HepG2 (cell line): ENCODE measurements around the gene BMAL1. TPM values are rescaled to one million over a fixed set of nuclear protein-coding genes. Genes with fewer than 3 reads are reported as not detected.

ENCODE experiments used
- ATAC-seq: fragments of 200-7000 bp; cut with Tn5 transposase; 3 replicates; pipeline ENCODE4 v1.9.1; 2020; ENCODE audit warnings: mild to moderate bottlenecking, moderate library complexity
- BruUV-seq: library from RNA; stranded (reverse); fragments of 400-500 nt; replicated peaks from 2 replicates; lab custom pipeline; 2021; lab: Mats Ljungman, UMichigan
- CTCF ChIA-PET: fragments of 300-600 bp; formaldehyde crosslinking; extraction: SDS; loops from one replicate; lab custom pipeline; 2021; ENCODE audit warnings: low total read pairs, inconsistent platforms, low intra/inter-chr PET ratio; lab: Yijun Ruan, JAX
- POLR2A ChIA-PET: fragments of 350-600 bp; sonication (Branson Sonifier 250); formaldehyde crosslinking; loops from one replicate; lab custom pipeline; 2020; ENCODE audit warnings: antibody characterized with exemption, inconsistent platforms; lab: Yijun Ruan, JAX
- DNase-seq: peaks from one replicate; pipeline ENCODE4 v3.0.0-alpha.2; 2015; ENCODE audit warnings: low spot score
- FAIRE-seq: peaks from 3 replicates; lab custom pipeline; 2011; peaks lifted over from hg19 to GRCh38; lab: Jason Lieb, UNC
- H2AFZ ChIP-seq: one replicate; pipeline ENCODE4 v1.6.1; 2011; ENCODE audit warnings: low read length, inconsistent platforms
- H3K27ac ChIP-seq: fragments of 300-600 bp; 3 replicates; pipeline ENCODE4 v1.8.0; 2011; ENCODE audit warnings: mixed run types, mild to moderate bottlenecking, mixed read lengths, low read length, inconsistent platforms; ENCODE audit not compliant: insufficient read depth; ENCODE audit errors: extremely low read length
- H3K27me3 ChIP-seq, 2 experiments: fragments of 200-600 bp in 1 of 2; 2 replicates in 1 of 2; 3 replicates in 1 of 2; pipeline versions ENCODE4 v1.6.0 to v1.8.0; 2011; ENCODE audit warnings: low read length in 2 of 2, mild to moderate bottlenecking in 2 of 2, moderate library complexity in 2 of 2, inconsistent platforms in 1 of 2; ENCODE audit not compliant: insufficient read depth in 2 of 2, control insufficient read depth in 1 of 2
- H3K36me3 ChIP-seq, 2 experiments: fragments of 200-600 bp in 1 of 2; replicated peaks in 1 of 2; 2 replicates in 1 of 2; 3 replicates in 1 of 2; pipeline versions ENCODE4 v1.5.1 to v1.8.0; 2011; ENCODE audit warnings: low read length in 2 of 2, inconsistent platforms in 1 of 2; ENCODE audit not compliant: insufficient read depth in 2 of 2, control insufficient read depth in 1 of 2
- H3K4me1 ChIP-seq: 2 replicates; pipeline ENCODE4 v1.5.1; 2012; ENCODE audit warnings: low read length, inconsistent platforms; ENCODE audit not compliant: insufficient read depth
- H3K4me2 ChIP-seq: 2 replicates; pipeline ENCODE4 v1.6.0; 2011; ENCODE audit warnings: low read depth, low read length, inconsistent platforms
- H3K4me3 ChIP-seq, 3 experiments: fragments of 200-600 bp in 1 of 3; sonication (generic), shearing (Covaris generic) in 1 of 3; replicated peaks in 1 of 3; 2 replicates each; pipeline ENCODE4 v1.5.1; 2011 to 2016; ENCODE audit warnings: low read length in 3 of 3, inconsistent platforms in 2 of 3, low read depth in 2 of 3, mild to moderate bottlenecking in 2 of 3, control low read depth in 1 of 3, mixed read lengths in 1 of 3; ENCODE audit not compliant: insufficient read depth in 1 of 3
- H3K79me2 ChIP-seq: one replicate; pipeline ENCODE4 v1.6.1; 2011; ENCODE audit warnings: low read length, inconsistent platforms; ENCODE audit not compliant: insufficient read depth
- H3K9ac ChIP-seq: 2 replicates; pipeline ENCODE4 v1.6.0; 2011; ENCODE audit warnings: mild to moderate bottlenecking, low read depth, low read length, inconsistent platforms; ENCODE audit not compliant: insufficient read depth
- H3K9me3 ChIP-seq: 2 replicates; pipeline ENCODE4 v1.5.1; 2012; ENCODE audit warnings: mild to moderate bottlenecking, low read length
- H4K20me1 ChIP-seq: 2 replicates; pipeline ENCODE4 v1.6.0; 2011; ENCODE audit warnings: inconsistent platforms, mild to moderate bottlenecking, low read length, moderate library complexity; ENCODE audit not compliant: insufficient read depth
- ARNT ChIP-seq: fragments of 450-650 bp; IDR thresholded peaks from 2 replicates; pipeline ENCODE4 v1.6.1; 2017
- CBX1 ChIP-seq: IDR thresholded peaks from one replicate; pipeline ENCODE4 v1.6.1; 2016; ENCODE audit warnings: antibody characterized with exemption, low read depth
- GZF1 ChIP-seq: sonication (generic); formaldehyde crosslinking; IDR thresholded peaks from 2 replicates; pipeline ENCODE4 v1.5.1; 2020; ENCODE audit warnings: mild to moderate bottlenecking, missing genetic modification reagents
- PREB ChIP-seq: sonication (generic); formaldehyde crosslinking; IDR thresholded peaks from 2 replicates; pipeline ENCODE4 v1.4.0; 2020; ENCODE audit warnings: missing genetic modification reagents
- RFX5 ChIP-seq: IDR thresholded peaks from 2 replicates; pipeline ENCODE4 v1.6.1; 2011; ENCODE audit warnings: low read depth, low read length, improper control_type of control experiment
- ZNF18 ChIP-seq: sonication (generic); formaldehyde crosslinking; IDR thresholded peaks from 2 replicates; pipeline ENCODE4 v1.8.0; 2022; ENCODE audit warnings: mild to moderate bottlenecking, missing genetic modification reagents; ENCODE audit not compliant: insufficient replicate concordance
- ZNF558 ChIP-seq: sonication (generic); formaldehyde crosslinking; IDR thresholded peaks from 2 replicates; pipeline ENCODE4 v1.9.0; 2022; ENCODE audit warnings: mild to moderate bottlenecking, missing genetic modification reagents, borderline replicate concordance
- WGBS: methylation state at CpG from one replicate; pipeline ENCODE4 v1.1.6; 2017; ENCODE audit warnings: low lambda C conversion rate; 5-methylcytosine and 5-hydroxymethylcytosine counted together
- in situ Hi-C: cut with HindIII; loops from 2 replicates; pipeline ENCODE4 v1.10.0; 2017; ENCODE audit warnings: low pct_unique_long_range_greater_than_20kb; ENCODE audit not compliant: extremely low pct_ligation_motif_present
- intact Hi-C: fragments of 100-400 bp; cut with micrococcal nuclease; formaldehyde crosslinking; loops from one replicate; pipeline ENCODE4 v1.10.0; 2022; ENCODE audit not compliant: unreplicated experiment
- polyA plus RNA-seq, 8 experiments: library from polyadenylated mRNA; depleted of rRNA in 3 of 8; stranded (reverse) in 7 of 8; unstranded in 1 of 8; fragments of >200 nt; fragmentation: Illumina TruSeq in 4 of 8; extraction: Trizol in 4 of 8; gene quantifications; 2 replicates each; pipeline versions ENCODE4 v1.2.1 to v1.2.3, GENCODE V29; 2011 to 2016; ENCODE audit warnings: low read depth in 4 of 8, missing spikeins in 1 of 8, mixed read lengths in 1 of 8; ENCODE audit not compliant: insufficient read depth in 1 of 8
- total RNA-seq, 5 experiments: library from RNA; depleted of rRNA; stranded (reverse); fragments of >200 nt; fragmentation: Illumina TruSeq; extraction: Trizol; gene quantifications; 2 replicates each; pipeline ENCODE4 v1.2.3, GENCODE V29; 2016; ENCODE audit warnings: low read depth in 1 of 5
- TF ChIP-seq, protein P1 (sequence below): sonication (generic); formaldehyde crosslinking; IDR thresholded peaks from 2 replicates; pipeline ENCODE4 v1.4.0; 2020; ENCODE audit warnings: missing genetic modification reagents, borderline replicate concordance
- TF ChIP-seq, protein P2 (sequence below): sonication (generic); formaldehyde crosslinking; conservative IDR thresholded peaks from 2 replicates; pipeline ENCODE4 v1.8.0; 2022; ENCODE audit warnings: missing genetic modification reagents
- TF ChIP-seq, protein P3 (sequence below): sonication (generic); formaldehyde crosslinking; IDR thresholded peaks from 2 replicates; pipeline ENCODE4 v1.8.1; 2023; ENCODE audit warnings: missing genetic modification reagents, inconsistent platforms, borderline replicate concordance

The BMAL1 gene
- total and polyA plus RNA-seq, 2 of the 13 experiments (the other 11 are each of a cell fraction or from before 2014, with no cell fraction given), result 4.5 to 4.8 TPM

DNA sequence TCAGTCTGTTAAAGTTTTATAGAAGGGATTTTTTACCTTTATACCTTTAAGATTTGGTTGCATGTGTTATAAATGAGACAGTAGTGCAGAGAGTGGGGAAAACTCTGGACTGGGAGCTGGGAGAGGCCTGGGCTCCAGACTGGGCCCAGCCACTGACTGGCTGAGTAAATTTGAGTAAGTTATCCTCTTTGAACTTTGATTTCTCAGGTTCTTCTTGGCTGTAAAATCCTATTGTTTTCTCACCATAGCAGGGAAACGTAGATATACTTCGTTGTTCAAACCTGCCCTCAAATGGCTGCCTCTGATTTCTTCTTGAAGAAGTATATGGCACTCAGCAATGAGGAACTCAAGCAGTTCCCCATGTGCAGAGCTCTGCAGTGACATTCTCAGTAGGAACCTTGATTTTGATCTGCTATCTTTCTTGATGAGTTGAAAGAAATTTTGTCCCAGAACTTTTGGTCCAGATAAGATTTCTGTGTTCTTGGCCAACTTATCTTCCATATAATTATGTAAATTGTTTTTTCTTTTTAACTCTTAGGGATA, 8.8 kb downstream of the BMAL1 start (continued):
- TF ChIP-seq, protein P1, sequence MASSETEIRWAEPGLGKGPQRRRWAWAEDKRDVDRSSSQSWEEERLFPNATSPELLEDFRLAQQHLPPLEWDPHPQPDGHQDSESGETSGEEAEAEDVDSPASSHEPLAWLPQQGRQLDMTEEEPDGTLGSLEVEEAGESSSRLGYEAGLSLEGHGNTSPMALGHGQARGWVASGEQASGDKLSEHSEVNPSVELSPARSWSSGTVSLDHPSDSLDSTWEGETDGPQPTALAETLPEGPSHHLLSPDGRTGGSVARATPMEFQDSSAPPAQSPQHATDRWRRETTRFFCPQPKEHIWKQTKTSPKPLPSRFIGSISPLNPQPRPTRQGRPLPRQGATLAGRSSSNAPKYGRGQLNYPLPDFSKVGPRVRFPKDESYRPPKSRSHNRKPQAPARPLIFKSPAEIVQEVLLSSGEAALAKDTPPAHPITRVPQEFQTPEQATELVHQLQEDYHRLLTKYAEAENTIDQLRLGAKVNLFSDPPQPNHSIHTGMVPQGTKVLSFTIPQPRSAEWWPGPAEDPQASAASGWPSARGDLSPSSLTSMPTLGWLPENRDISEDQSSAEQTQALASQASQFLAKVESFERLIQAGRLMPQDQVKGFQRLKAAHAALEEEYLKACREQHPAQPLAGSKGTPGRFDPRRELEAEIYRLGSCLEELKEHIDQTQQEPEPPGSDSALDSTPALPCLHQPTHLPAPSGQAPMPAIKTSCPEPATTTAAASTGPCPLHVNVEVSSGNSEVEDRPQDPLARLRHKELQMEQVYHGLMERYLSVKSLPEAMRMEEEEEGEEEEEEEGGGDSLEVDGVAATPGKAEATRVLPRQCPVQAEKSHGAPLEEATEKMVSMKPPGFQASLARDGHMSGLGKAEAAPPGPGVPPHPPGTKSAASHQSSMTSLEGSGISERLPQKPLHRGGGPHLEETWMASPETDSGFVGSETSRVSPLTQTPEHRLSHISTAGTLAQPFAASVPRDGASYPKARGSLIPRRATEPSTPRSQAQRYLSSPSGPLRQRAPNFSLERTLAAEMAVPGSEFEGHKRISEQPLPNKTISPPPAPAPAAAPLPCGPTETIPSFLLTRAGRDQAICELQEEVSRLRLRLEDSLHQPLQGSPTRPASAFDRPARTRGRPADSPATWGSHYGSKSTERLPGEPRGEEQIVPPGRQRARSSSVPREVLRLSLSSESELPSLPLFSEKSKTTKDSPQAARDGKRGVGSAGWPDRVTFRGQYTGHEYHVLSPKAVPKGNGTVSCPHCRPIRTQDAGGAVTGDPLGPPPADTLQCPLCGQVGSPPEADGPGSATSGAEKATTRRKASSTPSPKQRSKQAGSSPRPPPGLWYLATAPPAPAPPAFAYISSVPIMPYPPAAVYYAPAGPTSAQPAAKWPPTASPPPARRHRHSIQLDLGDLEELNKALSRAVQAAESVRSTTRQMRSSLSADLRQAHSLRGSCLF (CRISPR knock-in tag), result no peak
- TF ChIP-seq GZF1 (CRISPR knock-in tag) (no peak), ZNF18 (CRISPR knock-in tag) (no peak), ARNT (no peak), RFX5 (no peak)

GRCh38 chr11:13287036-13287435, 9.4 kb downstream of the BMAL1 start:
- no peak overlapping the region for H3K4me3 ChIP-seq
- ATAC-seq (no peak), DNase-seq (no peak), FAIRE-seq (no peak)
- no peaks in the 10 kb centered on the region; a peak in 1 of 5 replicates for H3K27me3 ChIP-seq
- 45% methylated on average over 3 of the region's 3 CpGs for WGBS
- CTCF ChIA-PET, result no interaction called here
- no peaks in the 10 kb centered on the region for H3K36me3 ChIP-seq
- no peaks in the 10 kb centered on the region for H3K4me1 ChIP-seq
- POLR2A ChIA-PET, result no interaction called here
- no peak overlapping the region for H3K27ac ChIP-seq
- H3K9ac ChIP-seq, result no peak overlapping the region
- no peaks in the 10 kb centered on the region for H3K79me2 ChIP-seq
- no peaks in the 10 kb centered on the region for H4K20me1 ChIP-seq
- in situ Hi-C loops, result no loop called here
- no peak overlapping the region for H2AFZ ChIP-seq
- intact Hi-C loops, result no loop called here
- H3K4me2 ChIP-seq, result no peak overlapping the region
- no TSS peak for BruUV-seq
- no peaks in the 10 kb centered on the region for H3K9me3 ChIP-seq
- TF ChIP-seq, protein P2, sequence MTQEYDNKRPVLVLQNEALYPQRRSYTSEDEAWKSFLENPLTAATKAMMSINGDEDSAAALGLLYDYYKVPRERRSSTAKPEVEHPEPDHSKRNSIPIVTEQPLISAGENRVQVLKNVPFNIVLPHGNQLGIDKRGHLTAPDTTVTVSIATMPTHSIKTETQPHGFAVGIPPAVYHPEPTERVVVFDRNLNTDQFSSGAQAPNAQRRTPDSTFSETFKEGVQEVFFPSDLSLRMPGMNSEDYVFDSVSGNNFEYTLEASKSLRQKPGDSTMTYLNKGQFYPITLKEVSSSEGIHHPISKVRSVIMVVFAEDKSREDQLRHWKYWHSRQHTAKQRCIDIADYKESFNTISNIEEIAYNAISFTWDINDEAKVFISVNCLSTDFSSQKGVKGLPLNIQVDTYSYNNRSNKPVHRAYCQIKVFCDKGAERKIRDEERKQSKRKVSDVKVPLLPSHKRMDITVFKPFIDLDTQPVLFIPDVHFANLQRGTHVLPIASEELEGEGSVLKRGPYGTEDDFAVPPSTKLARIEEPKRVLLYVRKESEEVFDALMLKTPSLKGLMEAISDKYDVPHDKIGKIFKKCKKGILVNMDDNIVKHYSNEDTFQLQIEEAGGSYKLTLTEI (CRISPR knock-in tag), result no peak
- TF ChIP-seq CBX1 (no peak), PREB (no peak), ZNF558 (CRISPR knock-in tag) (no peak)
- TF ChIP-seq, protein P3, sequence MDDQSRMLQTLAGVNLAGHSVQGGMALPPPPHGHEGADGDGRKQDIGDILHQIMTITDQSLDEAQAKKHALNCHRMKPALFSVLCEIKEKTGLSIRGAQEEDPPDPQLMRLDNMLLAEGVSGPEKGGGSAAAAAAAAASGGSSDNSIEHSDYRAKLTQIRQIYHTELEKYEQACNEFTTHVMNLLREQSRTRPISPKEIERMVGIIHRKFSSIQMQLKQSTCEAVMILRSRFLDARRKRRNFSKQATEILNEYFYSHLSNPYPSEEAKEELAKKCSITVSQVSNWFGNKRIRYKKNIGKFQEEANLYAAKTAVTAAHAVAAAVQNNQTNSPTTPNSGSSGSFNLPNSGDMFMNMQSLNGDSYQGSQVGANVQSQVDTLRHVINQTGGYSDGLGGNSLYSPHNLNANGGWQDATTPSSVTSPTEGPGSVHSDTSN, result no peak
